B cell (primary cell): ENCODE data around the gene AQP3. TPM values are rescaled to one million over a fixed set of nuclear protein-coding genes. Genes with fewer than 3 reads are reported as not detected.
"Not testable (repeated sequence)": the region's sequence is repeated elsewhere in the genome, so short reads cannot be mapped to it uniquely, and the experiment has no call there.

Experiments
- ATAC-seq: fragments of 200-7000 bp; cut with Tn5 transposase; one replicate; pipeline ENCODE4 v1.10.0; 2021; ENCODE audit warnings: low read depth, mild to moderate bottlenecking, moderate number of reproducible peaks, moderate library complexity
- CTCF ChIA-PET: fragments of 350-600 bp; sonication (Branson Sonifier 250); formaldehyde crosslinking; loops from one replicate; lab custom pipeline; 2021; ENCODE audit warnings: antibody characterized with exemption, inconsistent platforms; lab: Charles Lee
- POLR2A ChIA-PET: fragments of 350-600 bp; sonication (Branson Sonifier 250); formaldehyde crosslinking; loops from one replicate; lab custom pipeline; 2021; ENCODE audit warnings: antibody characterized with exemption; lab: Charles Lee
- DNase-seq: peaks from one replicate; pipeline ENCODE4 v3.0.0; 2013
- H2AFZ ChIP-seq: 2 replicates; pipeline ENCODE4 v1.6.1; 2012; ENCODE audit warnings: mild to moderate bottlenecking, low read depth, low read length; ENCODE audit not compliant: insufficient read depth, poor library complexity, severe bottlenecking
- H3K27ac ChIP-seq, 2 donors: 1 replicate in 1 of 2; 2 replicates in 1 of 2; pipeline ENCODE4 v1.5.1; 2012 to 2013; ENCODE audit warnings: low read length in 2 of 2, mild to moderate bottlenecking in 2 of 2, moderate library complexity in 1 of 2
- H3K27me3 ChIP-seq, 4 experiments: fragments of 200-600 bp in 1 of 4; sonication (generic) in 1 of 4; replicated peaks in 1 of 4; 1 replicate in 2 of 4; 2 replicates in 2 of 4; pipeline versions ENCODE4 v1.6.1 to v1.7.0; 2013 to 2016; ENCODE audit warnings: low read length in 3 of 4, mild to moderate bottlenecking in 2 of 4, mixed read lengths in 1 of 4, moderate library complexity in 1 of 4; ENCODE audit not compliant: insufficient read depth in 4 of 4, control insufficient read depth in 3 of 4; ENCODE audit errors: control extremely low read depth in 1 of 4
- H3K36me3 ChIP-seq, 2 experiments: replicated peaks in 1 of 2; 1 replicate in 1 of 2; 2 replicates in 1 of 2; pipeline versions ENCODE4 v1.6.1 to v1.7.1; 2013; ENCODE audit warnings: low read length in 1 of 2; ENCODE audit not compliant: insufficient read depth in 2 of 2, control insufficient read depth in 1 of 2; ENCODE audit errors: control extremely low read depth in 1 of 2, extremely low read depth in 1 of 2
- H3K4me1 ChIP-seq, 2 donors: fragments of 200-600 bp in 1 of 2; sonication (generic) in 1 of 2; 1 replicate in 1 of 2; 2 replicates in 1 of 2; pipeline versions ENCODE4 v1.5.1 to v1.6.1; 2013 to 2017; ENCODE audit warnings: low read length in 2 of 2; ENCODE audit not compliant: control insufficient read depth in 2 of 2, insufficient read depth in 2 of 2
- H3K4me2 ChIP-seq: replicated peaks from 2 replicates; pipeline ENCODE3; 2012; ENCODE audit warnings: mild to moderate bottlenecking, low read depth, low read length; ENCODE audit not compliant: poor library complexity, severe bottlenecking
- H3K4me3 ChIP-seq, 5 experiments: fragments of 200-600 bp in 1 of 5; sonication (generic) in 1 of 5; 1 replicate in 3 of 5; 2 replicates in 2 of 5; pipeline versions ENCODE4 v1.5.1 to v1.7.0; 2011 to 2016; ENCODE audit warnings: low read length in 4 of 5, mild to moderate bottlenecking in 4 of 5, low read depth in 2 of 5, control low read depth in 1 of 5, moderate library complexity in 1 of 5; ENCODE audit not compliant: insufficient read depth in 1 of 5; ENCODE audit errors: control extremely low read depth in 1 of 5, extremely low read depth in 1 of 5
- H3K79me2 ChIP-seq: fragments of 200-600 bp; sonication (generic); one replicate; pipeline ENCODE4 v1.6.0; 2016; ENCODE audit warnings: low read length; ENCODE audit not compliant: control insufficient read depth, insufficient read depth
- H3K9ac ChIP-seq: fragments of 200-600 bp; sonication (generic); 2 replicates; pipeline ENCODE4 v1.6.1; 2017; ENCODE audit warnings: mild to moderate bottlenecking, low read length, moderate library complexity
- H3K9me3 ChIP-seq, 3 donors: one replicate each; pipeline versions ENCODE4 v1.6.1 to v1.7.1; 2013; ENCODE audit warnings: low read length in 2 of 3; ENCODE audit not compliant: control insufficient read depth in 2 of 3, insufficient read depth in 1 of 3; ENCODE audit errors: control extremely low read depth in 1 of 3
- H4K20me1 ChIP-seq: 2 replicates; pipeline ENCODE4 v1.6.0; 2012; ENCODE audit warnings: mild to moderate bottlenecking, low read length; ENCODE audit not compliant: insufficient read depth, control insufficient read depth, poor library complexity, severe bottlenecking
- H3K27ac Mint-ChIP-seq: one replicate; pipeline ENCODE4 v1.8.0; 2021; ENCODE audit warnings: mixed read lengths
- H3K27me3 Mint-ChIP-seq: one replicate; pipeline ENCODE4 v1.8.0; 2021; ENCODE audit warnings: mixed read lengths
- H3K4me1 Mint-ChIP-seq: one replicate; pipeline ENCODE4 v1.8.0; 2021; ENCODE audit warnings: mixed read lengths
- H3K4me3 Mint-ChIP-seq: one replicate; pipeline ENCODE4 v1.8.0; 2021; ENCODE audit warnings: mixed read lengths
- H3K9me3 Mint-ChIP-seq: one replicate; pipeline ENCODE4 v1.8.0; 2022; ENCODE audit warnings: mixed read lengths; ENCODE audit not compliant: insufficient read depth
- CTCF ChIP-seq: fragments of 200-600 bp; IDR thresholded peaks from one replicate; pipeline ENCODE4 v1.8.0; 2022; ENCODE audit warnings: antibody characterized with exemption, mild to moderate bottlenecking
- EZH2 ChIP-seq: IDR thresholded peaks from 2 replicates; pipeline ENCODE4 v1.6.1; 2012; ENCODE audit warnings: borderline replicate concordance, low read depth, mild to moderate bottlenecking, moderate library complexity, low read length; ENCODE audit not compliant: insufficient read depth, poor library complexity, severe bottlenecking
- WGBS: methylation state at CpG from one replicate; pipeline ENCODE4 v1.1.5; 2013; ENCODE audit warnings: missing lambda C conversion rate; ENCODE audit not compliant: insufficient coverage; 5-methylcytosine and 5-hydroxymethylcytosine counted together
- intact Hi-C: fragments of 100-400 bp; cut with micrococcal nuclease; formaldehyde crosslinking; loops from one replicate; pipeline ENCODE4 v1.10.0; 2022
- polyA plus RNA-seq: library from polyadenylated mRNA; depleted of rRNA; stranded (reverse); fragments of >200 nt; gene quantifications from 2 replicates; pipeline ENCODE4 v1.2.3, GENCODE V29; 2012
- total RNA-seq, 2 donors: library from RNA; stranded (reverse); fragments of 120-200 nt in 1 of 2; gene quantifications; 1 replicate in 1 of 2; 2 replicates in 1 of 2; pipeline versions ENCODE4 v1.2.3 to v1.2.4, GENCODE V29; 2013 to 2022

The AQP3 gene
- total and polyA plus RNA-seq, 2 donors (not counting 1 experiment from before 2014, with no cell fraction given), result 1.8 to 10.0 TPM

- POLR2A ChIA-PET, H3K27me3 ChIP-seq, H3K9me3 ChIP-seq, DNase-seq, H2AFZ ChIP-seq, H3K9ac ChIP-seq, H3K4me3 ChIP-seq, CTCF ChIA-PET, ATAC-seq, H4K20me1 ChIP-seq, H3K36me3 ChIP-seq, H3K4me3 Mint-ChIP-seq, H3K79me2 ChIP-seq, H3K4me1 ChIP-seq, intact Hi-C loops, H3K27ac Mint-ChIP-seq, H3K4me2 ChIP-seq, H3K9me3 Mint-ChIP-seq, H3K4me1 Mint-ChIP-seq, H3K27me3 Mint-ChIP-seq, H3K27ac ChIP-seq: not testable (repeated sequence)
- no CpG with 5 or more reads among the region's 7 CpGs for WGBS
Observed at GRCh38 chr9:33424043-33424442, 23.4 kb downstream of the AQP3 start.

GRCh38 chr9:33419708-33420303 lies 27.6 kb downstream of the AQP3 start:
- H3K4me3 Mint-ChIP-seq, result no peak overlapping the region
- H3K27ac Mint-ChIP-seq, result no peak overlapping the region
- intact Hi-C loops, result no loop called here
- Histone ChIP-seq H3K9ac (no peak overlapping the region), H3K79me2 (no peaks in the 10 kb centered on the region), H3K9me3 (no peaks in the 10 kb centered on the region), H3K27ac (no peak overlapping the region), H3K4me1 (no peaks in the 10 kb centered on the region), H2AFZ (no peak overlapping the region), H3K4me2 (no peak overlapping the region), H4K20me1 (no peaks in the 10 kb centered on the region), H3K36me3 (no peaks in the 10 kb centered on the region), H3K4me3 (no peak overlapping the region), H3K27me3 (no peaks in the 10 kb centered on the region)
- CTCF ChIA-PET, result interaction anchor here (1.1 kb wide), 1 partner anchor 133 kb away, joined by 3 read pairs; no protein-coding TSS in a partner anchor
- H3K4me1 Mint-ChIP-seq, result no peaks in the 10 kb centered on the region
- H3K9me3 Mint-ChIP-seq, result no peaks in the 10 kb centered on the region
- POLR2A ChIA-PET, result no interaction called here
- WGBS, result 83% methylated on average over 5 of the region's 10 CpGs
- no peak for ATAC-seq
- TF ChIP-seq CTCF, result no peak
- no peak for TF ChIP-seq EZH2
- DNase-seq, result no peak
- peaks cover 12% of the 10 kb centered on the region for H3K27me3 Mint-ChIP-seq
